Measurements from ENCODE around the gene CPA4.

The CPA4 gene

GRCh38 chr7:130344271-130344866 lies 51.4 kb downstream of the CPA4 start, which contains the start of gene CPA5:
Gene CPA5, plus strand, starts transcription at chr7:130344816. Its CDS starts 1,670 bp downstream, at chr7:130346486.
- no peak for DNase-seq (ENCODE audit: low read depth, low spot score)

GRCh38 chr7:130345136-130345535 lies 52.2 kb downstream of the CPA4 start:
- DNase-seq (ENCODE audit: low read depth, low spot score) = no peak

GRCh38 chr7:130345725-130346124 lies 52.8 kb downstream of the CPA4 start:
- no peak for DNase-seq (ENCODE audit: low read depth, low spot score)

- DNase-seq (ENCODE audit: low read depth, low spot score) = no peak
Measured at GRCh38 chr7:130346177-130346905, 53.4 kb downstream of the CPA4 start.

GRCh38 chr7:130346941-130347340 lies 54.0 kb downstream of the CPA4 start:
- no peak for DNase-seq (ENCODE audit: low read depth, low spot score)

- DNase-seq (ENCODE audit: low read depth, low spot score) = no peak
Measured at GRCh38 chr7:130349911-130350782, 57.2 kb downstream of the CPA4 start.

GRCh38 chr7:130350945-130351790 lies 58.2 kb downstream of the CPA4 start:
- DNase-seq (ENCODE audit: low read depth, low spot score) = no peak

- no peak for DNase-seq (ENCODE audit: low read depth, low spot score)
Measured at GRCh38 chr7:130351791-130352090, 58.8 kb downstream of the CPA4 start.

- DNase-seq (ENCODE audit: low read depth, low spot score) = no peak
Measured at GRCh38 chr7:130352194-130353074, 59.5 kb downstream of the CPA4 start.

GRCh38 chr7:130353196-130353595 lies 60.2 kb downstream of the CPA4 start:
- DNase-seq (ENCODE audit: low read depth, low spot score) = no peak

- no peak for DNase-seq (ENCODE audit: low read depth, low spot score)
Measured at GRCh38 chr7:130356121-130356875, 63.3 kb downstream of the CPA4 start.

GRCh38 chr7:130356876-130357611 lies 64.1 kb downstream of the CPA4 start:
- no peak for DNase-seq (ENCODE audit: low read depth, low spot score)

- DNase-seq (ENCODE audit: low read depth, low spot score) = no peak
Measured at GRCh38 chr7:130358471-130358870, 65.5 kb downstream of the CPA4 start.

GRCh38 chr7:130359276-130359857 lies 66.4 kb downstream of the CPA4 start:
- DNase-seq (ENCODE audit: low read depth, low spot score) = no peak

GRCh38 chr7:130360518-130360917 lies 67.6 kb downstream of the CPA4 start:
- DNase-seq (ENCODE audit: low read depth, low spot score) = no peak

GRCh38 chr7:130361681-130362080 lies 68.7 kb downstream of the CPA4 start:
- DNase-seq (ENCODE audit: low read depth, low spot score) = no peak

- no peak for DNase-seq (ENCODE audit: low read depth, low spot score)
Measured at GRCh38 chr7:130362251-130362816, 69.4 kb downstream of the CPA4 start.

GRCh38 chr7:130363026-130363847 lies 70.3 kb downstream of the CPA4 start:
- DNase-seq (ENCODE audit: low read depth, low spot score) = no peak
